ENCODE measurements around the gene ZNF276. TPM values are rescaled to one million over a fixed set of nuclear protein-coding genes. Genes with fewer than 3 reads are reported as not detected.

ZNF276 gene
- total RNA-seq, 1 donor from 2014 or later: 10.2 TPM

Other genes with a start within 250 kb of the ZNF276 start
- gene ANKRD11, start 231.0 kb upstream of the ZNF276 start, total RNA-seq: 64.9 TPM
- gene SPG7, start 213.1 kb upstream of the ZNF276 start, total RNA-seq: 108 TPM
- gene RPL13, start 160.9 kb upstream of the ZNF276 start, total RNA-seq: 1,044 TPM
- gene CPNE7, start 145.8 kb upstream of the ZNF276 start, total RNA-seq: not detected
- gene DPEP1, start 107.9 kb upstream of the ZNF276 start, total RNA-seq: not detected
- 32.6 TPM for gene CHMP1A, start 63.8 kb upstream of the ZNF276 start, total RNA-seq
- gene SPATA33, start 63.7 kb upstream of the ZNF276 start, total RNA-seq: 1.9 TPM
- gene CDK10, start 34.8 kb upstream of the ZNF276 start, total RNA-seq: 20.7 TPM
- 4.1 TPM for gene SPATA2L, start 19.8 kb upstream of the ZNF276 start, total RNA-seq
- gene VPS9D1, start 639 bp upstream of the ZNF276 start, total RNA-seq: 11.2 TPM
- 1.9 TPM for gene FANCA, start 95.1 kb downstream of the ZNF276 start, total RNA-seq
- gene SPIRE2, start 106.9 kb downstream of the ZNF276 start, total RNA-seq: 1.2 TPM
- gene TCF25, start 152.1 kb downstream of the ZNF276 start, total RNA-seq: 83.2 TPM
- 1.1 TPM for gene MC1R, start 197.3 kb downstream of the ZNF276 start, total RNA-seq
- gene TUBB3, start 201.8 kb downstream of the ZNF276 start, total RNA-seq: 1.8 TPM
- 46.7 TPM for gene DEF8, start 227.2 kb downstream of the ZNF276 start, total RNA-seq